H1 (cell line): ENCODE data around the gene LY6G6C. TPM values are rescaled to one million over a fixed set of nuclear protein-coding genes. Genes with fewer than 3 reads are reported as not detected.

Experiments used
- CTCF ChIA-PET: fragments of 300-600 bp; sonication (Branson Sonifier 250); formaldehyde crosslinking; loops from one replicate; lab custom pipeline; 2021; ENCODE audit not compliant: partially characterized antibody; lab: Charles Lee
- POLR2A ChIA-PET: fragments of 300-600 bp; sonication (Branson Sonifier 250); formaldehyde crosslinking; loops from one replicate; lab custom pipeline; 2021; ENCODE audit warnings: inconsistent platforms; ENCODE audit not compliant: partially characterized antibody; lab: Charles Lee
- DNase-seq, 2 experiments: peaks; one replicate each; pipeline versions ENCODE4 v3.0.0 to v3.0.0-alpha.2; 2010 to 2022; ENCODE audit warnings: low spot score in 2 of 2, low read depth in 1 of 2, mixed read lengths in 1 of 2
- FAIRE-seq: peaks from 2 replicates; lab custom pipeline; 2011; peaks lifted over from hg19 to GRCh38; lab: Jason Lieb, UNC
- H2AFZ ChIP-seq: 2 replicates; pipeline ENCODE4 v1.8.1; 2012; ENCODE audit warnings: low read length, inconsistent platforms
- H2AK5ac ChIP-seq: 2 replicates; pipeline ENCODE4 v1.6.1; 2013; ENCODE audit warnings: low read depth, low read length
- H2BK120ac ChIP-seq: replicated peaks from 2 replicates; pipeline ENCODE3; 2013; ENCODE audit warnings: low read depth, low read length, inconsistent platforms
- H2BK12ac ChIP-seq: 2 replicates; pipeline ENCODE4 v1.6.1; 2013; ENCODE audit warnings: low read depth, low read length
- H2BK15ac ChIP-seq: 2 replicates; pipeline ENCODE4 v1.6.1; 2013; ENCODE audit warnings: low read length
- H2BK20ac ChIP-seq: 2 replicates; pipeline ENCODE4 v1.6.1; 2013; ENCODE audit warnings: low read length
- H2BK5ac ChIP-seq: 2 replicates; pipeline ENCODE4 v1.6.1; 2013; ENCODE audit warnings: low read depth, low read length
- H3K14ac ChIP-seq: 2 replicates; pipeline ENCODE4 v1.6.1; 2013; ENCODE audit warnings: inconsistent platforms; ENCODE audit not compliant: insufficient read length
- H3K18ac ChIP-seq: 2 replicates; pipeline ENCODE4 v1.6.1; 2013; ENCODE audit warnings: low read length; ENCODE audit errors: extremely low read depth
- H3K23ac ChIP-seq: 2 replicates; pipeline ENCODE4 v1.6.1; 2013; ENCODE audit warnings: inconsistent platforms; ENCODE audit not compliant: insufficient read length
- H3K23me2 ChIP-seq: 2 replicates; pipeline ENCODE4 v1.6.1; 2013; ENCODE audit warnings: low read depth, low read length
- H3K27ac ChIP-seq: 2 replicates; pipeline ENCODE4 v1.6.1; 2011; ENCODE audit warnings: low read depth, low read length, inconsistent platforms
- H3K27me3 ChIP-seq, 4 experiments: replicated peaks in 1 of 4; 1 replicate in 1 of 4; 2 replicates in 3 of 4; pipeline versions ENCODE4 v1.6.1 to v1.8.1; 2011 to 2013; ENCODE audit warnings: low read length in 3 of 4, mild to moderate bottlenecking in 3 of 4, inconsistent platforms in 2 of 4, mixed read lengths in 2 of 4, moderate library complexity in 1 of 4; ENCODE audit not compliant: control insufficient read depth in 3 of 4, insufficient read depth in 3 of 4; ENCODE audit errors: extremely low read depth in 1 of 4
- H3K36me3 ChIP-seq, 4 experiments: 2 replicates each; pipeline versions ENCODE4 v1.6.1 to v1.8.1; 2011 to 2013; ENCODE audit warnings: mild to moderate bottlenecking in 4 of 4, low read length in 3 of 4, moderate library complexity in 2 of 4, control low read depth in 1 of 4, inconsistent platforms in 1 of 4; ENCODE audit not compliant: insufficient read depth in 4 of 4, control insufficient read depth in 2 of 4
- H3K4ac ChIP-seq: replicated peaks from 2 replicates; pipeline ENCODE3; 2013; ENCODE audit warnings: low read length, low read depth, mixed read lengths, inconsistent platforms; ENCODE audit not compliant: insufficient read length
- H3K4me1 ChIP-seq, 4 experiments: replicated peaks in 1 of 4; 1 replicate in 1 of 4; 2 replicates in 3 of 4; pipeline versions ENCODE4 v1.6.1 to v1.8.1; 2011 to 2013; ENCODE audit warnings: low read length in 3 of 4, inconsistent platforms in 2 of 4, mixed read lengths in 1 of 4; ENCODE audit not compliant: insufficient read depth in 4 of 4, control insufficient read depth in 3 of 4
- H3K4me2 ChIP-seq, 2 experiments: 2 replicates each; pipeline versions ENCODE4 v1.6.1 to v1.8.1; 2011 to 2013; ENCODE audit warnings: low read depth in 2 of 2, low read length in 2 of 2, control low read depth in 1 of 2, inconsistent platforms in 1 of 2, mild to moderate bottlenecking in 1 of 2; ENCODE audit not compliant: insufficient read depth in 1 of 2
- H3K4me3 ChIP-seq, 4 experiments: fragments of 200-600, 300-600 bp in 1 of 4; sonication (generic), shearing (Covaris generic), sonication (Bioruptor Twin) in 1 of 4; 2 replicates each; pipeline versions ENCODE4 v1.5.1 to v1.8.1; 2011 to 2016; ENCODE audit warnings: low read length in 4 of 4, low read depth in 3 of 4, control low read depth in 2 of 4, inconsistent platforms in 2 of 4, mild to moderate bottlenecking in 2 of 4, mixed read lengths in 1 of 4, moderate library complexity in 1 of 4; ENCODE audit not compliant: insufficient read depth in 2 of 4; ENCODE audit errors: extremely low read depth in 1 of 4
- H3K56ac ChIP-seq: replicated peaks from 2 replicates; pipeline ENCODE3; 2013; ENCODE audit warnings: low read depth, mild to moderate bottlenecking, mixed read lengths, low read length, inconsistent platforms; ENCODE audit not compliant: insufficient read length
- H3K79me1 ChIP-seq: 2 replicates; pipeline ENCODE4 v1.6.1; 2013; ENCODE audit warnings: low read depth, low read length, control low read depth
- H3K79me2 ChIP-seq, 2 experiments: 2 replicates each; pipeline versions ENCODE4 v1.6.1 to v1.8.1; 2012 to 2013; ENCODE audit warnings: low read length in 2 of 2, mild to moderate bottlenecking in 2 of 2, inconsistent platforms in 1 of 2; ENCODE audit not compliant: insufficient read depth in 2 of 2, control insufficient read depth in 1 of 2
- H3K9ac ChIP-seq, 4 experiments: replicated peaks in 1 of 4; 1 replicate in 1 of 4; 2 replicates in 3 of 4; pipeline versions ENCODE4 v1.6.1 to v1.8.1; 2011 to 2013; ENCODE audit warnings: low read depth in 3 of 4, low read length in 3 of 4, control low read depth in 2 of 4, mild to moderate bottlenecking in 2 of 4, moderate library complexity in 2 of 4, inconsistent platforms in 1 of 4; ENCODE audit errors: extremely low read depth in 1 of 4
- H3K9me3 ChIP-seq, 2 experiments: 2 replicates each; pipeline versions ENCODE4 v1.6.1 to v1.8.1; 2012 to 2013; ENCODE audit warnings: mild to moderate bottlenecking in 2 of 2, moderate library complexity in 2 of 2, control low read depth in 1 of 2, inconsistent platforms in 1 of 2, low read depth in 1 of 2, low read length in 1 of 2, mixed read lengths in 1 of 2; ENCODE audit not compliant: insufficient read depth in 2 of 2
- H4K20me1 ChIP-seq, 2 experiments: replicated peaks in 1 of 2; 2 replicates each; pipeline versions ENCODE3 to v1.8.1; 2011 to 2013; ENCODE audit warnings: inconsistent platforms in 2 of 2, low read length in 2 of 2, mild to moderate bottlenecking in 1 of 2; ENCODE audit not compliant: insufficient read depth in 2 of 2, control insufficient read depth in 1 of 2
- H4K5ac ChIP-seq: 2 replicates; pipeline ENCODE4 v1.6.1; 2013; ENCODE audit warnings: low read length, low read depth, mixed read lengths, inconsistent platforms; ENCODE audit not compliant: insufficient read length
- H4K8ac ChIP-seq: 2 replicates; pipeline ENCODE4 v1.8.0; 2013; ENCODE audit warnings: mild to moderate bottlenecking, moderate library complexity, low read length, inconsistent platforms; ENCODE audit not compliant: insufficient read depth; ENCODE audit errors: extremely low read depth
- H4K91ac ChIP-seq: replicated peaks from 2 replicates; pipeline ENCODE3; 2013; ENCODE audit warnings: low read length, mixed read lengths, inconsistent platforms; ENCODE audit not compliant: insufficient read length
- BRCA1 ChIP-seq: IDR thresholded peaks from 2 replicates; pipeline ENCODE4 v1.6.1; 2012; ENCODE audit warnings: low read depth, low read length, improper control_type of control experiment
- CBX8 ChIP-seq: fragments of 300-800, 300-1000 bp; sonication (generic); IDR thresholded peaks from 2 replicates; pipeline ENCODE4 v1.7.1; 2016; ENCODE audit warnings: low read depth, low read length, borderline replicate concordance
- CREB1 ChIP-seq: IDR thresholded peaks from 2 replicates; pipeline ENCODE4 v1.6.1; 2012; ENCODE audit warnings: inconsistent platforms
- EP300 ChIP-seq, 2 experiments: IDR thresholded peaks; 1 replicate in 1 of 2; 2 replicates in 1 of 2; pipeline ENCODE4 v1.6.1; 2011 to 2012; ENCODE audit warnings: low read depth in 2 of 2, low read length in 2 of 2, mild to moderate bottlenecking in 2 of 2, borderline replicate concordance in 1 of 2, inconsistent platforms in 1 of 2, moderate library complexity in 1 of 2
- EZH2 ChIP-seq: fragments of 200-600 bp; sonication (generic); IDR thresholded peaks from 2 replicates; pipeline ENCODE4 v1.7.1; 2012; ENCODE audit warnings: low read depth, mild to moderate bottlenecking, moderate library complexity, low read length, inconsistent platforms; ENCODE audit not compliant: severe bottlenecking
- FOSL1 ChIP-seq: IDR thresholded peaks from 2 replicates; pipeline ENCODE4 v1.6.1; 2011; ENCODE audit warnings: mild to moderate bottlenecking, low read depth, low read length, moderate library complexity; ENCODE audit not compliant: insufficient read depth
- JUN ChIP-seq: IDR thresholded peaks from 2 replicates; pipeline ENCODE4 v1.6.1; 2011; ENCODE audit warnings: low read depth, mild to moderate bottlenecking, improper control_type of control experiment, low read length
- KDM4A ChIP-seq: IDR thresholded peaks from one replicate; pipeline ENCODE4 v1.7.1; 2012; ENCODE audit warnings: low read depth, mild to moderate bottlenecking, moderate library complexity, low read length, inconsistent platforms; ENCODE audit not compliant: severe bottlenecking
- SAP30 ChIP-seq: fragments of 300-600 bp; sonication (generic); IDR thresholded peaks from 2 replicates; pipeline ENCODE4 v1.7.1; 2012; ENCODE audit warnings: low read length, moderate library complexity, mild to moderate bottlenecking, inconsistent platforms; ENCODE audit not compliant: insufficient read depth, insufficient replicate concordance
- YY1 ChIP-seq: IDR thresholded peaks from 2 replicates; pipeline ENCODE4 v1.6.1; 2011; ENCODE audit warnings: low read depth, mild to moderate bottlenecking, low read length
- WGBS, 2 experiments: shearing (Covaris generic) in 1 of 2; methylation state at CpG; one replicate each; pipeline versions ENCODE4 v1.1.6 to v1.1.7; 2013 to 2015; ENCODE audit warnings: low lambda C conversion rate in 2 of 2, mixed read lengths in 2 of 2, inconsistent platforms in 1 of 2, low coverage in 1 of 2, missing lambda C conversion rate in 1 of 2; ENCODE audit not compliant: insufficient replicate concordance in 2 of 2, insufficient coverage in 1 of 2, insufficient read length in 1 of 2; ENCODE audit errors: extremely low coverage in 1 of 2, missing lambda C conversion rate in 1 of 2; 5-methylcytosine and 5-hydroxymethylcytosine counted together
- polyA plus RNA-seq, 7 experiments: library from polyadenylated mRNA; depleted of rRNA in 3 of 7; stranded (reverse) in 5 of 7; unstranded in 2 of 7; fragments of >200 nt in 5 of 7; fragments of 200-250 nt in 2 of 7; gene quantifications; 1 replicate in 5 of 7; 2 replicates in 1 of 7; 4 replicates in 1 of 7; pipeline versions ENCODE4 v1.2.1 to v1.2.3, GENCODE V29; 2011 to 2013; ENCODE audit warnings: missing spikeins in 2 of 7, mixed read lengths in 2 of 7
- total RNA-seq: library from RNA; stranded (reverse); fragmentation: NEBNext Ultra II Directional; extraction: Animal tissue kit (Norgen Biotek cat#: 25700); gene quantifications from 2 replicates; pipeline ENCODE4 v1.2.1, GENCODE V29; 2021
- TF ChIP-seq, protein P1 (sequence below): IDR thresholded peaks from 2 replicates; pipeline ENCODE4 v1.6.1; 2012; ENCODE audit warnings: inconsistent platforms

LY6G6C gene
- total and polyA plus RNA-seq, 2 of the 8 experiments (the other 6 are each of a cell fraction or from before 2014, with no cell fraction given) = 0.23 TPM; not detected in 1

DNA sequence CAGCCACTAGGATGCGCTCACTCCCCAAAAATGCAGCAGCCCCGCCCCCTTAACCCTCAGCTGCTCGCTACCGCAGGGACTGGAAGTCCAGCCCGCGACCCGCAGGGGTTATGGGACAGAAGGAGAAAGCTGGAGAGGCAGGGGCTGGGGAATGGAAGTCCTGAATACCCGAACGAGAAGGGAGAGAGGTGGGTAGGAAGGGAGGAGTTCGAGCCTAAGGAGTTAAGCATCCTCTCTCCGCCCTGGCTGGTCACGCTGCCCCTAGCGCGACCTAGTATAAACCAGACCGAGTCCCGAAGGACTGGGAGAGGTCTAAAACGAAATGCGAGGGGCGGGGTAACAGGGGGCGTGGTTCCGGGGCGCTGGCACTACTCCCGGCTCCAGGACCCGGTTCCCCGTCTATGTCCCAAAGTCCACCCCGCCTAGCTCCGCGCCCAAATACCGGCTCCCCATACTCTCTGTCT is 8.0 kb upstream of the LY6G6C start:
- Histone ChIP-seq H3K18ac (peak overlapping the region; percentile 52), H3K27ac (peak overlapping the region; percentile 49; the same call in 1 of the 2 replicates), H3K9me3 (no peaks in the 10 kb centered on the region), H2BK15ac (peak overlapping the region; percentile 40; the same call in 1 of the 2 replicates), H3K27me3 (no peaks in the 10 kb centered on the region), H3K79me2 (peaks cover 0 to 9% of the 10 kb centered on the region in 2 experiments; a peak in 2 of 4 replicates), H2BK5ac (no peak overlapping the region; the same call in none of the 2 replicates), H2BK120ac (no peak overlapping the region), H3K79me1 (peaks cover 11% of the 10 kb centered on the region; the same call in 1 of the 2 replicates), H2AK5ac (no peak overlapping the region), H3K4me1 (peaks cover 8 to 19% (median 11%) of the 10 kb centered on the region in 4 experiments), H4K91ac (peak overlapping the region; percentile 12), H3K14ac (no peak overlapping the region), H3K9ac (peak overlapping the region; percentile 62 to 75 (median 71)), H2BK12ac (peak overlapping the region; percentile 92; the same call in 1 of the 2 replicates), H4K5ac (peak overlapping the region; percentile 84), H3K4me2 (peak overlapping the region; percentile 31 to 90), H3K23ac (no peak overlapping the region), H3K36me3 (peaks cover 10 to 40% (median 33%) of the 10 kb centered on the region in 4 experiments), H2AFZ (peak overlapping the region; percentile 92; the same call in 1 of the 2 replicates), H3K4me3 (peak overlapping the region; percentile 56 to 91 (median 83)), H4K20me1 (peaks cover 4 to 5% of the 10 kb centered on the region in 2 experiments), H3K56ac (peak overlapping the region; percentile 87), H2BK20ac (no peak overlapping the region), H4K8ac (peak overlapping the region; percentile 86; the same call in 1 of the 2 replicates), H3K4ac (no peak overlapping the region), H3K23me2 (peaks cover 2% of the 10 kb centered on the region; the same call in 1 of the 2 replicates)
- peak; percentile 52 for FAIRE-seq
- DNase-seq = peak; percentile 87 to 96
- POLR2A ChIA-PET = interaction anchor here (0.5 to 4.2 kb wide), 37 partner anchors 9 to 1243 kb away, joined by 3 to 57 read pairs (median 5); partner anchors contain the start of genes ABHD16A, ATP6V1G2, BAG6 and C6orf47
- 2% methylated on average over 29 of the region's 29 CpGs; no CpG with 5 or more reads in 1 of the 2 experiments for WGBS, 2 experiments
- CTCF ChIA-PET = interaction anchor here (0.5 to 8.9 kb wide), 31 partner anchors 9 to 231 kb away, joined by 3 to 89 read pairs (median 5); partner anchors contain the start of genes ABHD16A, C6orf47, LSM2 and LY6G5C
- no peak for TF ChIP-seq FOSL1
- no peak for TF ChIP-seq EP300 (IDR thresholded peaks at IDR 0.05; ENCODE audit: borderline replicate concordance in 1 of 2, low read depth in 2 of 2, low read length in 2 of 2)
- no peak for TF ChIP-seq CBX8
- TF ChIP-seq BRCA1 = no peak
- TF ChIP-seq EZH2 = no peak
- TF ChIP-seq JUN = no peak
- TF ChIP-seq CREB1 = peak; percentile 32; the same call in 1 of the 2 replicates
- TF ChIP-seq KDM4A = peak; percentile 71
- peak; percentile 84 for TF ChIP-seq SAP30
- 0 out of 2 replicates have a peak, but pooled peaks have one; percentile 39 for TF ChIP-seq YY1
- TF ChIP-seq, protein P1, sequence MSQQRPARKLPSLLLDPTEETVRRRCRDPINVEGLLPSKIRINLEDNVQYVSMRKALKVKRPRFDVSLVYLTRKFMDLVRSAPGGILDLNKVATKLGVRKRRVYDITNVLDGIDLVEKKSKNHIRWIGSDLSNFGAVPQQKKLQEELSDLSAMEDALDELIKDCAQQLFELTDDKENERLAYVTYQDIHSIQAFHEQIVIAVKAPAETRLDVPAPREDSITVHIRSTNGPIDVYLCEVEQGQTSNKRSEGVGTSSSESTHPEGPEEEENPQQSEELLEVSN = no peak
